IPS DF 6.9 (cell line): ENCODE measurements around the gene SOWAHA.

Experiments
- DNase-seq: peaks from one replicate; pipeline ENCODE4 v3.0.0-alpha.2; 2013; ENCODE audit warnings: low read depth, low spot score
- H3K27ac ChIP-seq: one replicate; pipeline ENCODE4 v1.5.1; 2013; ENCODE audit warnings: low read length, control low read depth
- H3K27me3 ChIP-seq: 2 replicates; pipeline ENCODE4 v1.6.1; 2013; ENCODE audit warnings: mild to moderate bottlenecking, low read length; ENCODE audit not compliant: control insufficient read depth, insufficient read depth
- H3K36me3 ChIP-seq: 2 replicates; pipeline ENCODE4 v1.6.1; 2013; ENCODE audit warnings: low read length; ENCODE audit not compliant: control insufficient read depth, insufficient read depth
- H3K4me1 ChIP-seq: 2 replicates; pipeline ENCODE4 v1.6.1; 2013; ENCODE audit warnings: low read length; ENCODE audit not compliant: control insufficient read depth, insufficient read depth
- H3K4me3 ChIP-seq: 2 replicates; pipeline ENCODE4 v1.5.1; 2013; ENCODE audit warnings: mild to moderate bottlenecking, low read length
- H3K9me3 ChIP-seq: 2 replicates; pipeline ENCODE4 v1.6.1; 2013; ENCODE audit warnings: low read length, inconsistent platforms; ENCODE audit not compliant: control insufficient read depth, insufficient read depth
- WGBS: extraction: QIAGEN DNeasy Blood & Tissue Kit; methylation state at CpG from one replicate; pipeline ENCODE4 v1.1.7; 2013; ENCODE audit warnings: mixed read lengths, missing lambda C conversion rate; ENCODE audit not compliant: insufficient read length, insufficient coverage; 5-methylcytosine and 5-hydroxymethylcytosine counted together

SOWAHA gene

GRCh38 chr5:132816083-132816482 lies 3.0 kb downstream of the SOWAHA start:
- H3K27ac ChIP-seq: no peak overlapping the region
- DNase-seq: no peak
- H3K36me3 ChIP-seq: no peaks in the 10 kb centered on the region
- no CpG with 5 or more reads among the region's 2 CpGs for WGBS
- peaks cover 4% of the 10 kb centered on the region; the same call in 1 of the 2 replicates for H3K4me1 ChIP-seq
- H3K9me3 ChIP-seq: no peaks in the 10 kb centered on the region
- no peak overlapping the region for H3K4me3 ChIP-seq
- peaks cover 36% of the 10 kb centered on the region for H3K27me3 ChIP-seq

GRCh38 chr5:132816554-132816953 lies 3.5 kb downstream of the SOWAHA start:
- Histone ChIP-seq H3K27ac (no peak overlapping the region), H3K4me3 (no peak overlapping the region), H3K4me1 (peaks cover 4% of the 10 kb centered on the region; the same call in 1 of the 2 replicates), H3K27me3 (peaks cover 35% of the 10 kb centered on the region), H3K9me3 (no peaks in the 10 kb centered on the region), H3K36me3 (no peaks in the 10 kb centered on the region)
- no peak for DNase-seq

GRCh38 chr5:132817011-132817410 lies 3.9 kb downstream of the SOWAHA start:
- Histone ChIP-seq H3K4me1 (peaks cover 4% of the 10 kb centered on the region; the same call in 1 of the 2 replicates), H3K9me3 (no peaks in the 10 kb centered on the region), H3K27me3 (peaks cover 31% of the 10 kb centered on the region), H3K27ac (no peak overlapping the region), H3K36me3 (no peaks in the 10 kb centered on the region), H3K4me3 (no peak overlapping the region)
- DNase-seq: no peak
- WGBS: no CpG with 5 or more reads among the region's 1 CpG

- Histone ChIP-seq H3K27me3 (peaks cover 13% of the 10 kb centered on the region; the same call in 1 of the 2 replicates), H3K4me3 (no peak overlapping the region), H3K36me3 (no peaks in the 10 kb centered on the region), H3K27ac (no peak overlapping the region), H3K9me3 (no peaks in the 10 kb centered on the region), H3K4me1 (peaks cover 6% of the 10 kb centered on the region)
- no CpG with 5 or more reads among the region's 26 CpGs for WGBS
- DNase-seq: no peak
These were observed 6.4 kb downstream of the SOWAHA start for GRCh38 chr5:132819468-132819867.

GRCh38 chr5:132820162-132820754 lies 7.2 kb downstream of the SOWAHA start:
- H3K4me3 ChIP-seq: no peak overlapping the region
- H3K36me3 ChIP-seq: no peaks in the 10 kb centered on the region
- peaks cover 10% of the 10 kb centered on the region; the same call in 1 of the 2 replicates for H3K27me3 ChIP-seq
- no CpG with 5 or more reads among the region's 15 CpGs for WGBS
- DNase-seq: no peak
- peaks cover 4% of the 10 kb centered on the region for H3K4me1 ChIP-seq
- no peaks in the 10 kb centered on the region for H3K9me3 ChIP-seq
- no peak overlapping the region for H3K27ac ChIP-seq

- Histone ChIP-seq H3K27ac (no peak overlapping the region), H3K36me3 (no peaks in the 10 kb centered on the region), H3K4me1 (peaks cover 4% of the 10 kb centered on the region), H3K9me3 (no peaks in the 10 kb centered on the region), H3K27me3 (peaks cover 10% of the 10 kb centered on the region; the same call in 1 of the 2 replicates), H3K4me3 (no peak overlapping the region)
- no CpG with 5 or more reads among the region's 3 CpGs for WGBS
- DNase-seq: no peak
These were observed 8.2 kb downstream of the SOWAHA start for GRCh38 chr5:132821350-132821749.

- no peaks in the 10 kb centered on the region for H3K9me3 ChIP-seq
- H3K27ac ChIP-seq: no peak overlapping the region
- H3K4me1 ChIP-seq: peaks cover 4% of the 10 kb centered on the region
- peaks cover 11% of the 10 kb centered on the region; the same call in 1 of the 2 replicates for H3K27me3 ChIP-seq
- no peak overlapping the region for H3K4me3 ChIP-seq
- no CpG with 5 or more reads among the region's 1 CpG for WGBS
- no peaks in the 10 kb centered on the region for H3K36me3 ChIP-seq
- DNase-seq: no peak
These were observed 8.7 kb downstream of the SOWAHA start for GRCh38 chr5:132821791-132822190.

- Histone ChIP-seq H3K27me3 (peaks cover 12% of the 10 kb centered on the region; the same call in 1 of the 2 replicates), H3K27ac (no peak overlapping the region), H3K4me3 (peak overlapping the region; percentile 15; the same call in 1 of the 2 replicates), H3K36me3 (no peaks in the 10 kb centered on the region), H3K4me1 (peaks cover 4% of the 10 kb centered on the region), H3K9me3 (no peaks in the 10 kb centered on the region)
- no CpG with 5 or more reads among the region's 68 CpGs for WGBS
- no peak for DNase-seq
These were observed 9.8 kb downstream of the SOWAHA start for GRCh38 chr5:132822650-132823480.

GRCh38 chr5:132823481-132824050 lies 10.5 kb downstream of the SOWAHA start:
- Histone ChIP-seq H3K27me3 (peaks cover 12% of the 10 kb centered on the region; the same call in 1 of the 2 replicates), H3K27ac (no peak overlapping the region), H3K9me3 (no peaks in the 10 kb centered on the region), H3K4me1 (peaks cover 4% of the 10 kb centered on the region), H3K4me3 (peak overlapping the region; percentile 6; the same call in 1 of the 2 replicates), H3K36me3 (no peaks in the 10 kb centered on the region)
- no peak for DNase-seq
- no CpG with 5 or more reads among the region's 7 CpGs for WGBS

- no CpG with 5 or more reads among the region's 3 CpGs for WGBS
- peaks cover 19% of the 10 kb centered on the region; the same call in 1 of the 2 replicates for H3K27me3 ChIP-seq
- no peaks in the 10 kb centered on the region for H3K36me3 ChIP-seq
- H3K27ac ChIP-seq: no peak overlapping the region
- no peak overlapping the region for H3K4me3 ChIP-seq
- peaks cover 4% of the 10 kb centered on the region for H3K4me1 ChIP-seq
- no peak for DNase-seq
- no peaks in the 10 kb centered on the region for H3K9me3 ChIP-seq
These were observed 11.3 kb downstream of the SOWAHA start for GRCh38 chr5:132824426-132824825.
